ENCODE results near the gene ADGRG2.
"Not testable (repeated sequence)": the region's sequence is repeated elsewhere in the genome, so short reads cannot be mapped to it uniquely, and the experiment has no call there.

- not testable (repeated sequence) for TF ChIP-seq RARB (CRISPR knock-in tag; IDR thresholded peaks at IDR 0.05); ZNF70 (CRISPR knock-in tag; IDR thresholded peaks at IDR 0.05); ESRRG (CRISPR knock-in tag; IDR thresholded peaks at IDR 0.05); ARNTL (CRISPR knock-in tag; IDR thresholded peaks at IDR 0.05; ENCODE audit: borderline replicate concordance, low read depth); CREB5 (CRISPR knock-in tag; IDR thresholded peaks at IDR 0.05; ENCODE audit: low read depth); TOX (CRISPR knock-in tag; IDR thresholded peaks at IDR 0.05; ENCODE audit: borderline replicate concordance); CSRNP3 (CRISPR knock-in tag; IDR thresholded peaks at IDR 0.05)
- TF ChIP-seq, protein P1, sequence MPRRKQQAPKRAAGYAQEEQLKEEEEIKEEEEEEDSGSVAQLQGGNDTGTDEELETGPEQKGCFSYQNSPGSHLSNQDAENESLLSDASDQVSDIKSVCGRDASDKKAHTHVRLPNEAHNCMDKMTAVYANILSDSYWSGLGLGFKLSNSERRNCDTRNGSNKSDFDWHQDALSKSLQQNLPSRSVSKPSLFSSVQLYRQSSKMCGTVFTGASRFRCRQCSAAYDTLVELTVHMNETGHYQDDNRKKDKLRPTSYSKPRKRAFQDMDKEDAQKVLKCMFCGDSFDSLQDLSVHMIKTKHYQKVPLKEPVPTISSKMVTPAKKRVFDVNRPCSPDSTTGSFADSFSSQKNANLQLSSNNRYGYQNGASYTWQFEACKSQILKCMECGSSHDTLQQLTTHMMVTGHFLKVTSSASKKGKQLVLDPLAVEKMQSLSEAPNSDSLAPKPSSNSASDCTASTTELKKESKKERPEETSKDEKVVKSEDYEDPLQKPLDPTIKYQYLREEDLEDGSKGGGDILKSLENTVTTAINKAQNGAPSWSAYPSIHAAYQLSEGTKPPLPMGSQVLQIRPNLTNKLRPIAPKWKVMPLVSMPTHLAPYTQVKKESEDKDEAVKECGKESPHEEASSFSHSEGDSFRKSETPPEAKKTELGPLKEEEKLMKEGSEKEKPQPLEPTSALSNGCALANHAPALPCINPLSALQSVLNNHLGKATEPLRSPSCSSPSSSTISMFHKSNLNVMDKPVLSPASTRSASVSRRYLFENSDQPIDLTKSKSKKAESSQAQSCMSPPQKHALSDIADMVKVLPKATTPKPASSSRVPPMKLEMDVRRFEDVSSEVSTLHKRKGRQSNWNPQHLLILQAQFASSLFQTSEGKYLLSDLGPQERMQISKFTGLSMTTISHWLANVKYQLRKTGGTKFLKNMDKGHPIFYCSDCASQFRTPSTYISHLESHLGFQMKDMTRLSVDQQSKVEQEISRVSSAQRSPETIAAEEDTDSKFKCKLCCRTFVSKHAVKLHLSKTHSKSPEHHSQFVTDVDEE (CRISPR knock-in tag; IDR thresholded peaks at IDR 0.05), result not testable (repeated sequence)
Observed at GRCh38 chrX:19066987-19067386, 55.3 kb downstream of the ADGRG2 start.

Data from SK-N-SH treated with all-trans-retinoic acid at 6 μM for 48 hours (cell line).